IMR-90 (cell line): ENCODE data around the gene POU2F2. TPM values are rescaled to one million over a fixed set of nuclear protein-coding genes. Genes with fewer than 3 reads are reported as not detected.

Experiments used
- ATAC-seq: fragments of 200-7000 bp; cut with Tn5 transposase; 2 replicates; pipeline ENCODE4 v1.9.1; 2020; ENCODE audit warnings: low read depth, mild to moderate bottlenecking, moderate library complexity
- BruUV-seq: library from RNA; stranded (reverse); fragments of 400-500 nt; replicated peaks from 2 replicates; lab custom pipeline; 2021; lab: Mats Ljungman, UMichigan
- CTCF ChIA-PET: fragments of 300-600 bp; formaldehyde crosslinking; extraction: SDS; loops from one replicate; lab custom pipeline; 2021; ENCODE audit warnings: antibody characterized with exemption; lab: Yijun Ruan, JAX
- POLR2A ChIA-PET: fragments of 300-600 bp; sonication (Branson Sonifier 250); formaldehyde crosslinking; loops from one replicate; lab custom pipeline; 2022; ENCODE audit warnings: antibody characterized with exemption; ENCODE audit not compliant: unreplicated experiment; lab: Charles Lee
- DNase-seq: peaks from one replicate; pipeline ENCODE4 v3.0.0; 2013
- H2AFZ ChIP-seq: replicated peaks from 2 replicates; pipeline ENCODE3; 2013; ENCODE audit warnings: low read length, mild to moderate bottlenecking; ENCODE audit not compliant: poor library complexity
- H2AK5ac ChIP-seq: 2 replicates; pipeline ENCODE4 v1.6.1; 2013; ENCODE audit warnings: low read depth, low read length, inconsistent platforms
- H2AK9ac ChIP-seq: replicated peaks from 2 replicates; pipeline ENCODE3; 2013; ENCODE audit warnings: mild to moderate bottlenecking, low read depth, low read length, moderate library complexity; ENCODE audit not compliant: poor library complexity
- H2BK120ac ChIP-seq: 2 replicates; pipeline ENCODE4 v1.6.1; 2013; ENCODE audit warnings: low read depth, low read length, inconsistent platforms
- H2BK15ac ChIP-seq: 3 replicates; pipeline ENCODE4 v1.6.1; 2013; ENCODE audit warnings: low read depth, low read length, inconsistent platforms
- H2BK20ac ChIP-seq: 2 replicates; pipeline ENCODE4 v1.6.1; 2013; ENCODE audit warnings: low read depth, mild to moderate bottlenecking, inconsistent platforms, low read length, moderate library complexity
- H2BK5ac ChIP-seq: 2 replicates; pipeline ENCODE4 v1.6.1; 2013; ENCODE audit warnings: mild to moderate bottlenecking, low read depth, low read length, inconsistent platforms; ENCODE audit not compliant: poor library complexity, severe bottlenecking
- H3K14ac ChIP-seq: replicated peaks from 2 replicates; pipeline ENCODE4 v1.6.1; 2013; ENCODE audit warnings: low read depth, low read length, inconsistent platforms
- H3K18ac ChIP-seq: 2 replicates; pipeline ENCODE4 v1.6.1; 2013; ENCODE audit warnings: low read depth, low read length, control low read depth
- H3K23ac ChIP-seq: 2 replicates; pipeline ENCODE4 v1.6.1; 2013; ENCODE audit warnings: low read depth, low read length, inconsistent platforms
- H3K27ac ChIP-seq: 2 replicates; pipeline ENCODE4 v1.5.1; 2013; ENCODE audit warnings: mild to moderate bottlenecking, control low read depth, low read length; ENCODE audit not compliant: insufficient read depth
- H3K27me3 ChIP-seq: 2 replicates; pipeline ENCODE4 v1.6.1; 2013; ENCODE audit warnings: low read length; ENCODE audit not compliant: control insufficient read depth, insufficient read depth
- H3K36me3 ChIP-seq: 2 replicates; pipeline ENCODE4 v1.6.1; 2013; ENCODE audit warnings: low read length, mixed read lengths; ENCODE audit not compliant: control insufficient read depth, insufficient read depth
- H3K4ac ChIP-seq: 2 replicates; pipeline ENCODE4 v1.6.1; 2013; ENCODE audit warnings: low read depth, low read length, inconsistent platforms
- H3K4me1 ChIP-seq: 2 replicates; pipeline ENCODE4 v1.6.1; 2013; ENCODE audit warnings: low read length, mixed read lengths; ENCODE audit not compliant: control insufficient read depth, insufficient read depth
- H3K4me2 ChIP-seq: 2 replicates; pipeline ENCODE4 v1.6.1; 2013; ENCODE audit warnings: low read depth, mild to moderate bottlenecking, control low read depth, low read length, moderate library complexity
- H3K4me3 ChIP-seq: 2 replicates; pipeline ENCODE4 v1.5.1; 2013; ENCODE audit warnings: low read depth, mild to moderate bottlenecking, control low read depth, low read length, moderate library complexity; ENCODE audit not compliant: insufficient read depth
- H3K56ac ChIP-seq: 2 replicates; pipeline ENCODE4 v1.6.1; 2013; ENCODE audit warnings: low read length, inconsistent platforms; ENCODE audit not compliant: insufficient read depth; ENCODE audit errors: extremely low read depth
- H3K79me1 ChIP-seq, 2 experiments: 2 replicates each; pipeline ENCODE4 v1.6.1; 2013; ENCODE audit warnings: low read length in 2 of 2, inconsistent platforms in 1 of 2, low read depth in 1 of 2
- H3K9ac ChIP-seq: 2 replicates; pipeline ENCODE4 v1.6.1; 2013; ENCODE audit warnings: low read depth, low read length, control low read depth
- H3K9me1 ChIP-seq: 2 replicates; pipeline ENCODE4 v1.6.1; 2013; ENCODE audit warnings: low read length, inconsistent platforms; ENCODE audit not compliant: insufficient read depth
- H3K9me3 ChIP-seq: 2 replicates; pipeline ENCODE4 v1.6.1; 2013; ENCODE audit warnings: low read length; ENCODE audit not compliant: control insufficient read depth, insufficient read depth
- H4K20me1 ChIP-seq: 2 replicates; pipeline ENCODE4 v1.6.1; 2013; ENCODE audit warnings: low read length, inconsistent platforms; ENCODE audit not compliant: insufficient read depth
- H4K5ac ChIP-seq: 2 replicates; pipeline ENCODE4 v1.6.1; 2013; ENCODE audit warnings: mild to moderate bottlenecking, low read depth, low read length, control low read depth
- H4K8ac ChIP-seq, 2 experiments: 2 replicates each; pipeline ENCODE4 v1.6.1; 2013; ENCODE audit warnings: low read depth in 2 of 2, low read length in 2 of 2, control low read depth in 1 of 2, inconsistent platforms in 1 of 2
- H4K91ac ChIP-seq: 2 replicates; pipeline ENCODE4 v1.6.1; 2013; ENCODE audit warnings: low read depth, low read length, inconsistent platforms; ENCODE audit not compliant: insufficient read depth
- CHD1 ChIP-seq: IDR thresholded peaks from 2 replicates; pipeline ENCODE4 v1.6.1; 2012; ENCODE audit warnings: low read depth, low read length, improper control_type of control experiment
- MXI1 ChIP-seq: IDR thresholded peaks from 2 replicates; pipeline ENCODE4 v1.6.1; 2012; ENCODE audit warnings: low read depth, mild to moderate bottlenecking, low read length, moderate library complexity, borderline replicate concordance
- NFE2L2 ChIP-seq: fragments of 150-350 bp; IDR thresholded peaks from 2 replicates; pipeline ENCODE4 v1.6.1; 2016; ENCODE audit warnings: low read depth, mild to moderate bottlenecking, low read length
- RFX5 ChIP-seq: IDR thresholded peaks from 2 replicates; pipeline ENCODE4 v1.8.0; 2012; ENCODE audit warnings: low read depth, mild to moderate bottlenecking, low read length, moderate library complexity
- SMC3 ChIP-seq: fragments of 150-350 bp; IDR thresholded peaks from 2 replicates; pipeline ENCODE4 v1.6.1; 2016; ENCODE audit warnings: low read depth, mild to moderate bottlenecking, antibody characterized with exemption, low read length, moderate library complexity
- USF2 ChIP-seq: fragments of 150-350 bp; IDR thresholded peaks from 2 replicates; pipeline ENCODE4 v1.6.1; 2017; ENCODE audit warnings: mild to moderate bottlenecking, antibody characterized with exemption, low read length, low read depth
- dilution Hi-C: fragments of 300-500 bp; cut with HindIII; formaldehyde crosslinking; loops from one replicate; pipeline ENCODE4 v1.14.3; 2018; ENCODE audit warnings: low sequenced_read_pairs; ENCODE audit not compliant: unreplicated experiment
- in situ Hi-C: fragments of 300-500 bp; cut with MboI; formaldehyde crosslinking; loops from 3 replicates; pipeline ENCODE4 v1.14.3; 2019; ENCODE audit warnings: low sequenced_read_pairs, inconsistent platforms, mixed read lengths
- intact Hi-C: fragments of 100-400 bp; cut with micrococcal nuclease; formaldehyde crosslinking; loops from 2 replicates; pipeline ENCODE4 v1.10.0; 2022
- polyA plus RNA-seq, 3 experiments: library from polyadenylated mRNA; depleted of rRNA; stranded (reverse); fragments of >200 nt; gene quantifications; 2 replicates each; pipeline ENCODE4 v1.2.3, GENCODE V29; 2012; ENCODE audit warnings: low replicate concordance in 1 of 3
- total RNA-seq: library from RNA; depleted of rRNA; stranded (reverse); fragments of >200 nt; gene quantifications from 2 replicates; pipeline ENCODE4 v1.2.3, GENCODE V29; 2012

POU2F2 gene
- total and polyA plus RNA-seq, 2 of the 4 experiments (the other 2 are of a cell fraction): 0.54 to 5.0 TPM

- peaks cover 12% of the 10 kb centered on the region for H3K9me1 ChIP-seq
- no peak overlapping the region for H3K4me2 ChIP-seq
- H3K79me1 ChIP-seq: peaks cover 8 to 19% of the 10 kb centered on the region in 2 experiments; a peak in 3 of 4 replicates
- H2AK5ac ChIP-seq: peak overlapping the region; percentile 87
- peaks cover 7% of the 10 kb centered on the region for H3K27me3 ChIP-seq
- DNase-seq: no peak
- no peak overlapping the region for H4K91ac ChIP-seq
- no peaks in the 10 kb centered on the region for H3K9me3 ChIP-seq
- ChIA-PET POLR2A (no interaction called here), CTCF (no interaction called here)
- peak overlapping the region; percentile 50 for H2AFZ ChIP-seq
- peak overlapping the region; percentile 2 to 51; a peak in 2 of 4 replicates for H4K8ac ChIP-seq
- H3K36me3 ChIP-seq: no peaks in the 10 kb centered on the region
- no peaks in the 10 kb centered on the region for H4K20me1 ChIP-seq
- H3K9ac ChIP-seq: no peak overlapping the region
- no peak overlapping the region for H3K4me3 ChIP-seq
- no peak overlapping the region for H3K27ac ChIP-seq
- no peak overlapping the region for H3K56ac ChIP-seq
- no peak overlapping the region for H2BK5ac ChIP-seq
- dilution Hi-C loops: no loop called here
- no TSS peak for BruUV-seq
- H3K23ac ChIP-seq: peak overlapping the region; percentile 83
- H2BK120ac ChIP-seq: peak overlapping the region; percentile 63; the same call in 1 of the 2 replicates
- peaks cover 14% of the 10 kb centered on the region for H3K4me1 ChIP-seq
- H2AK9ac ChIP-seq: peak overlapping the region; percentile 52
- peak overlapping the region; percentile 84 for H3K4ac ChIP-seq
- no peak overlapping the region for H4K5ac ChIP-seq
- TF ChIP-seq RFX5 (no peak), SMC3 (no peak), MXI1 (no peak), USF2 (no peak), CHD1 (no peak), NFE2L2 (no peak)
- no peak for ATAC-seq
- in situ Hi-C loops: loop anchor here (10.0 kb wide), 1 partner anchor 195 kb away; the partner anchor contains the start of gene MEGF8
- peak overlapping the region; percentile 82 for H3K14ac ChIP-seq
- H2BK20ac ChIP-seq: peak overlapping the region; percentile 69; the same call in 1 of the 2 replicates
- H3K18ac ChIP-seq: no peak overlapping the region; the same call in 1 of the 2 replicates
- intact Hi-C loops: loop anchor here (5.0 to 10.0 kb wide), 2 partner anchors 167 to 275 kb away; no protein-coding TSS in a partner anchor
- H2BK15ac ChIP-seq: peak overlapping the region; percentile 89; the same call in 2 of the 3 replicates
Observed at GRCh38 chr19:42130254-42130573, 2.0 kb downstream of the POU2F2 start.
